ENCODE measurements around the gene CENPU.
"Not testable (repeated sequence)": the region's sequence is repeated elsewhere in the genome, so short reads cannot be mapped to it uniquely, and the experiment has no call there.

DNA sequence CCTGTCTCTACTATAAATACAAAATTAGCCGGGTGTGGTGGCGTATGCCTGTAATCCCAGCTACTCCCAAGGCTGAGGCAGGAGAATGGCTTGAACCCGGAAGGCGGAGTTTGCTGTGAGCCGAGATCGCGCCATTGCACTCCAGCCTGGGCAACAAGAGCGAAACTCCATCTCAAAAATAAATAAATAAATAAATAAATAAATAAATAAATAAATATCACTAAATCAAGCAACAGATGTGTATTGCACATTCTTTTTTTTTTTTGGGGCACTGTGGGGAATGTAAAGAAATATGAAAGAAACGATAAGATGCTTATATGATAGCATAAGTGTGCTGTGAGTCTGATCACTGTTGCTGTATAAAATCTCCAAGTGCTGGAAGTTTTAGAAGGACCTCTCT lies 76.1 kb downstream of the CENPU start:
- not testable (repeated sequence) for TF ChIP-seq POLR2A (IDR thresholded peaks at IDR 0.05; ENCODE audit: low read length); GATA1 (IDR thresholded peaks at IDR 0.05; ENCODE audit: low read depth, low read length)
